ENCODE measurements around the gene ZNF281.
"Not testable (repeated sequence)": the region's sequence is repeated elsewhere in the genome, so short reads cannot be mapped to it uniquely, and the experiment has no call there.

Gene ZNF281

GRCh38 chr1:200363264-200363933 lies 46.4 kb downstream of the ZNF281 start:
- DNase-seq, result no peak

GRCh38 chr1:200362421-200362820 lies 47.4 kb downstream of the ZNF281 start:
- no peak for DNase-seq

- DNase-seq, result no peak
These were observed 50.1 kb downstream of the ZNF281 start for GRCh38 chr1:200359610-200360163.

- DNase-seq, result not testable (repeated sequence)
These were observed 51.9 kb downstream of the ZNF281 start for GRCh38 chr1:200357925-200358324.

GRCh38 chr1:200355801-200356200 lies 54.0 kb downstream of the ZNF281 start:
- no peak for DNase-seq

Measured in right hindlimb (tissue), 1 donor.